MM.1S (cell line): Measurements from ENCODE around the gene CACNG8.

Experiments
- CTCF ChIP-seq: fragments of 300-600 bp; sonication (generic); IDR thresholded peaks from 2 replicates; pipeline ENCODE4 v1.5.1; 2016; ENCODE audit warnings: antibody characterized with exemption, low read length, mixed read lengths
- EZH2 ChIP-seq: fragments of 300-600 bp; sonication (generic); optimal IDR thresholded peaks from 2 replicates; pipeline ENCODE3; 2017; ENCODE audit warnings: low read depth, mild to moderate bottlenecking, antibody characterized with exemption, low read length, mixed read lengths
- EZH2phosphoT487 ChIP-seq: fragments of 300-600 bp; sonication (generic); IDR thresholded peaks from 2 replicates; pipeline ENCODE4 v1.6.1; 2018; ENCODE audit warnings: antibody characterized with exemption, low read length

- TF ChIP-seq CTCF (no peak), EZH2 (no peak), EZH2phosphoT487 (no peak)
These were observed 29.5 kb downstream of the CACNG8 start for GRCh38 chr19:53992211-53992610.
